GM12878 (cell line): ENCODE measurements around the gene ANKRD16.

Experiments used
- EP300 ChIP-seq, 2 experiments: fragments of 150-350 bp in 1 of 2; IDR thresholded peaks; 2 replicates each; pipeline ENCODE4 v1.6.1; 2011 to 2012; ENCODE audit warnings: low read depth in 2 of 2, low read length in 2 of 2, borderline replicate concordance in 1 of 2, improper control_type of control experiment in 1 of 2, inconsistent platforms in 1 of 2; ENCODE audit not compliant: control insufficient read depth in 1 of 2
- EZH2 ChIP-seq: IDR thresholded peaks from 2 replicates; pipeline ENCODE4 v1.6.1; 2012; ENCODE audit warnings: low read depth, mild to moderate bottlenecking, control low read depth, inconsistent platforms, low read length, borderline replicate concordance; ENCODE audit not compliant: control insufficient read depth
- HDAC2 ChIP-seq: fragments of 200-600 bp; sonication (generic); IDR thresholded peaks from 2 replicates; pipeline ENCODE4 v1.6.1; 2017
- NFIC ChIP-seq: IDR thresholded peaks from 2 replicates; pipeline ENCODE4 v1.6.1; 2012; ENCODE audit warnings: low read depth, mild to moderate bottlenecking, inconsistent platforms, low read length, moderate library complexity
- SREBF1 ChIP-seq: IDR thresholded peaks from 2 replicates; pipeline ENCODE4 v1.6.1; 2012; ENCODE audit warnings: mild to moderate bottlenecking, low read length

DNA sequence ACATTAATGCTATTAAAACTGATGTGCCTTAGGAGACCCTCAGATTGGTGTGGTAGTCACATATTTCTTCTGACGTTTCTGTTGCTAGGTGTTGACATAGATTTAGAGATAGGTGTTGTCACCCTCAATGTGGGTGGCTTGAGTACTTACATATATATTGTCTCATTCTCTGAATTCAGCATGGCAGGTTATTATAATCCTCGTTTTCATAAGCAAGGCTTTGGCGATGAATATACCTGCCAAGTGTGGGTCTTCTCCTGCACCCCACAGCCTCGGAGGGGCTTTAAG, 7.3 kb upstream of the ANKRD16 start:
- TF ChIP-seq EP300 (IDR thresholded peaks at IDR 0.05; ENCODE audit: borderline replicate concordance in 1 of 2, control insufficient read depth in 1 of 2, low read depth in 2 of 2, low read length in 2 of 2) (no peak), EZH2 (no peak), SREBF1 (no peak), HDAC2 (no peak), NFIC (no peak)
